ENCODE results near the gene RADIL. TPM values are rescaled to one million over a fixed set of nuclear protein-coding genes. Genes with fewer than 3 reads are reported as not detected.

Gene RADIL
- total and polyA plus RNA-seq, 2 donors (not counting 1 experiment from before 2014, with no cell fraction given), result not detected

DNA sequence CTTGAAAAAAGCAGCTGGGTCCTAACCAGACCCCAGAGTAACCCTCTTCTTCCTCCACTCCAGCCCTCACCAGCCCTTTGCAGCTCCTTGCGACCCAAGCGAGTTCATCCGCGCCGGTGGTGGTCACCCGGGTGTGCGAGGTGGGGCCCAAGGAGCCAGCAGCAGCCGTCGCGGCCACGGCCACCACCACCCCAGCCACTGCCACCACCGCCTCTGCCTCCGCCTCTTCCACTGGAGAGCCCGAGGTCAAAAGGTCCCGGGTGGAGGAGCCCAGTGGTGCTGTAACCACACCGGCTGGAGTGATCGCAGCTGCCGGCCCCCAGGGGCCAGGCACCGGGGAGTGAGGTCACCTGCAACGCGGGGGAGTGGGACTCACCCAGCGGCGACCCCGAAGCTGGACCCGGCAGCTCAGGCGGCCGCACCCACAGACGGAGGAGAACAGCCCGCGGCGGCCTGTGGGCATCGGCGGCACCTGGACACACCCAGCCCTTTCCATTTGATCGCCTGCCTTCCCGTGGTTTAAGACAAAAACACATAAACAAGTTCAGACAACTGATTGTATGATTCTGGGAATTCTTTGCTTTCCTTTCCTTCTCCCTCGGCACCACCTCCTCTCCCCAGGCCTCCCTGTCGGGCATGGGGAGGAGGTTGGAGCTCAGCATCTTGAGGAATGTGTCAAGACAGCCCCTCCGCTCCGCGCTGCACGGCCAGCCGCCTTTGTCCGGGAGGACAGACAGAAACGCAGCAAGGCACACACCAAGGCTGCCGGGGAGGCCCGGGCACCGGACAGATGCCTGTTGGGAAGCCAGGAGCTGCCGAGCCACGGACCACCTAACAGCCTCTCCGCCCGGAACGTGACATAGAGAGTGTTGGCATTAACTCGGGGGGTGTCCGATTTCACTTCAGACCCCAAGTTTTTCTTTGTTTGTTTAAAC is 121.1 kb downstream of the RADIL start:
- Histone ChIP-seq H3K36me3 (replicated peaks in 1 of 2; ENCODE audit: control extremely low read depth in 1 of 2, control insufficient read depth in 1 of 2, extremely low read depth in 1 of 2, insufficient read depth in 2 of 2, low read length in 1 of 2) (peaks cover 0 to 68% of the 10 kb centered on the region in 2 experiments), H3K4me2 (replicated peaks; ENCODE audit: low read depth, low read length, poor library complexity, severe bottlenecking) (no peak overlapping the region), H3K27ac (ENCODE audit: low read length in 2 of 2) (no peak overlapping the region), H3K4me1 (ENCODE audit: control insufficient read depth in 2 of 2, insufficient read depth in 2 of 2, low read length in 2 of 2) (peaks cover 0 to 3% of the 10 kb centered on the region in 2 donors), H3K79me2 (ENCODE audit: control insufficient read depth, insufficient read depth, low read length) (peaks cover 4% of the 10 kb centered on the region), H3K9me3 (ENCODE audit: control extremely low read depth in 1 of 3, control insufficient read depth in 2 of 3, insufficient read depth in 1 of 3, low read length in 2 of 3) (no peaks in the 10 kb centered on the region), H2AFZ (ENCODE audit: insufficient read depth, low read depth, low read length, poor library complexity, severe bottlenecking) (no peak overlapping the region), H3K27me3 (replicated peaks in 1 of 4; ENCODE audit: control extremely low read depth in 1 of 4, control insufficient read depth in 3 of 4, insufficient read depth in 4 of 4, low read length in 3 of 4) (no peaks in the 10 kb centered on the region), H3K4me3 (ENCODE audit: control extremely low read depth in 1 of 5, extremely low read depth in 1 of 5, insufficient read depth in 1 of 5, low read depth in 2 of 5, low read length in 4 of 5) (no peak overlapping the region), H3K9ac (ENCODE audit: low read length) (no peak overlapping the region), H4K20me1 (ENCODE audit: control insufficient read depth, insufficient read depth, low read length, poor library complexity, severe bottlenecking) (peaks cover 7% of the 10 kb centered on the region)
- intact Hi-C loops (cut with micrococcal nuclease), result no loop called here
- H3K4me3 Mint-ChIP-seq, result no peak overlapping the region
- WGBS (ENCODE audit: insufficient coverage), result 98% methylated on average over 43 of the region's 54 CpGs
- H3K9me3 Mint-ChIP-seq (ENCODE audit: insufficient read depth), result no peaks in the 10 kb centered on the region
- no peak overlapping the region for H3K27ac Mint-ChIP-seq
- no peaks in the 10 kb centered on the region for H3K27me3 Mint-ChIP-seq
- DNase-seq, result no peak
- no peak for TF ChIP-seq EZH2 (IDR thresholded peaks at IDR 0.05; ENCODE audit: borderline replicate concordance, insufficient read depth, low read depth, low read length, poor library complexity, severe bottlenecking)
- TF ChIP-seq, protein P1, sequence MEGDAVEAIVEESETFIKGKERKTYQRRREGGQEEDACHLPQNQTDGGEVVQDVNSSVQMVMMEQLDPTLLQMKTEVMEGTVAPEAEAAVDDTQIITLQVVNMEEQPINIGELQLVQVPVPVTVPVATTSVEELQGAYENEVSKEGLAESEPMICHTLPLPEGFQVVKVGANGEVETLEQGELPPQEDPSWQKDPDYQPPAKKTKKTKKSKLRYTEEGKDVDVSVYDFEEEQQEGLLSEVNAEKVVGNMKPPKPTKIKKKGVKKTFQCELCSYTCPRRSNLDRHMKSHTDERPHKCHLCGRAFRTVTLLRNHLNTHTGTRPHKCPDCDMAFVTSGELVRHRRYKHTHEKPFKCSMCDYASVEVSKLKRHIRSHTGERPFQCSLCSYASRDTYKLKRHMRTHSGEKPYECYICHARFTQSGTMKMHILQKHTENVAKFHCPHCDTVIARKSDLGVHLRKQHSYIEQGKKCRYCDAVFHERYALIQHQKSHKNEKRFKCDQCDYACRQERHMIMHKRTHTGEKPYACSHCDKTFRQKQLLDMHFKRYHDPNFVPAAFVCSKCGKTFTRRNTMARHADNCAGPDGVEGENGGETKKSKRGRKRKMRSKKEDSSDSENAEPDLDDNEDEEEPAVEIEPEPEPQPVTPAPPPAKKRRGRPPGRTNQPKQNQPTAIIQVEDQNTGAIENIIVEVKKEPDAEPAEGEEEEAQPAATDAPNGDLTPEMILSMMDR (IDR thresholded peaks at IDR 0.05), result no peak
- CTCF ChIA-PET, result no interaction called here
- ATAC-seq (ENCODE audit: low read depth), result no peak
- H3K4me1 Mint-ChIP-seq, result peaks cover 2% of the 10 kb centered on the region
- POLR2A ChIA-PET, result no interaction called here

DNA sequence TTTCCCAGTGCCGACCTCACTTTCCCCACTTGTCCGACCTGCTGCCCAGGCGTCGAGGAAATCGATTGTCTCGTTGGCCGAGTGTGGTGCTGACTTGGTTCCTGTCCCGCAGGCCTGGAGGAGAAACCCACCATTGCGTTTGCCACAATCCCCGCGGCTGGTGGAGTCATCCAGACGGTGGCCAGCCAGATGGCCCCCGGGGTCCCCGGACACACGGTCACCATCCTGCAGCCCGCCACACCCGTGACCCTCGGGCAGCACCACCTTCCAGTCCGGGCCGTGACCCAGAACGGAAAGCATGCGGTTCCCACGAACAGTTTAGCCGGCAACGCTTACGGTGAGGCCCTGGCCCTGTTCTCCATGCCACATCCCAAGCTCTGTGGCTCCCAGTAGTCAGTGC is 122.6 kb downstream of the RADIL start:
- H3K4me3 Mint-ChIP-seq, result no peak overlapping the region
- peaks cover 2% of the 10 kb centered on the region for H3K4me1 Mint-ChIP-seq
- H3K79me2 ChIP-seq (ENCODE audit: control insufficient read depth, insufficient read depth, low read length), result peaks cover 14% of the 10 kb centered on the region
- no peak overlapping the region for H3K27ac Mint-ChIP-seq
- peaks cover 0 to 3% of the 10 kb centered on the region in 2 donors for H3K4me1 ChIP-seq (ENCODE audit: control insufficient read depth in 2 of 2, insufficient read depth in 2 of 2, low read length in 2 of 2)
- no peak overlapping the region for H3K27ac ChIP-seq (ENCODE audit: low read length in 2 of 2)
- no peaks in the 10 kb centered on the region for H3K9me3 Mint-ChIP-seq (ENCODE audit: insufficient read depth)
- no peak overlapping the region for H2AFZ ChIP-seq (ENCODE audit: insufficient read depth, low read depth, low read length, poor library complexity, severe bottlenecking)
- no peak overlapping the region for H3K9ac ChIP-seq (ENCODE audit: low read length)
- intact Hi-C loops (cut with micrococcal nuclease), result no loop called here
- H3K9me3 ChIP-seq (ENCODE audit: control extremely low read depth in 1 of 3, control insufficient read depth in 2 of 3, insufficient read depth in 1 of 3, low read length in 2 of 3), result no peaks in the 10 kb centered on the region
- H3K27me3 Mint-ChIP-seq, result no peaks in the 10 kb centered on the region
- CTCF ChIA-PET, result no interaction called here
- H3K4me3 ChIP-seq (ENCODE audit: control extremely low read depth in 1 of 5, extremely low read depth in 1 of 5, insufficient read depth in 1 of 5, low read depth in 2 of 5, low read length in 4 of 5), result no peak overlapping the region
- no peak for DNase-seq
- POLR2A ChIA-PET, result no interaction called here
- H4K20me1 ChIP-seq (ENCODE audit: control insufficient read depth, insufficient read depth, low read length, poor library complexity, severe bottlenecking), result peaks cover 7% of the 10 kb centered on the region
- H3K36me3 ChIP-seq (replicated peaks in 1 of 2; ENCODE audit: control extremely low read depth in 1 of 2, control insufficient read depth in 1 of 2, extremely low read depth in 1 of 2, insufficient read depth in 2 of 2, low read length in 1 of 2), result peaks cover 0 to 75% of the 10 kb centered on the region in 2 experiments
- no peaks in the 10 kb centered on the region for H3K27me3 ChIP-seq (replicated peaks in 1 of 4; ENCODE audit: control extremely low read depth in 1 of 4, control insufficient read depth in 3 of 4, insufficient read depth in 4 of 4, low read length in 3 of 4)
- TF ChIP-seq, protein P1 (IDR thresholded peaks at IDR 0.05), result no peak
- no peak for TF ChIP-seq EZH2 (IDR thresholded peaks at IDR 0.05; ENCODE audit: borderline replicate concordance, insufficient read depth, low read depth, low read length, poor library complexity, severe bottlenecking)
- 98% methylated on average over 26 of the region's 26 CpGs for WGBS (ENCODE audit: insufficient coverage)
- H3K4me2 ChIP-seq (replicated peaks; ENCODE audit: low read depth, low read length, poor library complexity, severe bottlenecking), result no peak overlapping the region
- ATAC-seq (ENCODE audit: low read depth), result no peak
